K562 (cell line): ENCODE measurements around the gene OR5F1.

Experiments used
- ELF4 ChIP-seq: fragments of 450-650 bp; formaldehyde crosslinking; IDR thresholded peaks from 2 replicates; pipeline ENCODE4 v1.4.0; 2022; ENCODE audit warnings: missing genetic modification characterization
- KDM4B ChIP-seq, 2 experiments: fragments of 450-650 bp in 1 of 2; sonication (generic) in 1 of 2; IDR thresholded peaks; 2 replicates each; pipeline ENCODE4 v1.6.1; 2016 to 2017; ENCODE audit warnings: borderline replicate concordance in 2 of 2, antibody characterized with exemption in 1 of 2, low read depth in 1 of 2, mild to moderate bottlenecking in 1 of 2
- MAFG ChIP-seq: fragments of 450-650 bp; conservative IDR thresholded peaks from 2 replicates; pipeline ENCODE4 v1.6.1; 2016; ENCODE audit warnings: missing genetic modification characterization, missing compliant biosample characterization
- ZNF217 ChIP-seq: sonication (generic); formaldehyde crosslinking; IDR thresholded peaks from 2 replicates; pipeline ENCODE4 v1.8.0; 2022; ENCODE audit warnings: mild to moderate bottlenecking, missing genetic modification reagents
- ZNF324 ChIP-seq: fragments of 250-450 bp; sonication (Bioruptor Pico); IDR thresholded peaks from 2 replicates; pipeline ENCODE4 v1.4.0; 2020; ENCODE audit warnings: mild to moderate bottlenecking

GRCh38 chr11:55966391-55966790 lies 28.0 kb downstream of the OR5F1 start:
- TF ChIP-seq KDM4B (IDR thresholded peaks at IDR 0.05; ENCODE audit: borderline replicate concordance in 2 of 2, low read depth in 1 of 2) = no peak
- TF ChIP-seq ELF4 (CRISPR knock-in tag) = no peak
- TF ChIP-seq ZNF324 (CRISPR knock-in tag) = no peak
- TF ChIP-seq ZNF217 = no peak
- TF ChIP-seq MAFG (tag) = no peak
